Measurements from ENCODE around the gene PDK2.
A peak's percentile ranks its signal among the peaks of the same experiment; 100 is the strongest.

Gene PDK2

DNA sequence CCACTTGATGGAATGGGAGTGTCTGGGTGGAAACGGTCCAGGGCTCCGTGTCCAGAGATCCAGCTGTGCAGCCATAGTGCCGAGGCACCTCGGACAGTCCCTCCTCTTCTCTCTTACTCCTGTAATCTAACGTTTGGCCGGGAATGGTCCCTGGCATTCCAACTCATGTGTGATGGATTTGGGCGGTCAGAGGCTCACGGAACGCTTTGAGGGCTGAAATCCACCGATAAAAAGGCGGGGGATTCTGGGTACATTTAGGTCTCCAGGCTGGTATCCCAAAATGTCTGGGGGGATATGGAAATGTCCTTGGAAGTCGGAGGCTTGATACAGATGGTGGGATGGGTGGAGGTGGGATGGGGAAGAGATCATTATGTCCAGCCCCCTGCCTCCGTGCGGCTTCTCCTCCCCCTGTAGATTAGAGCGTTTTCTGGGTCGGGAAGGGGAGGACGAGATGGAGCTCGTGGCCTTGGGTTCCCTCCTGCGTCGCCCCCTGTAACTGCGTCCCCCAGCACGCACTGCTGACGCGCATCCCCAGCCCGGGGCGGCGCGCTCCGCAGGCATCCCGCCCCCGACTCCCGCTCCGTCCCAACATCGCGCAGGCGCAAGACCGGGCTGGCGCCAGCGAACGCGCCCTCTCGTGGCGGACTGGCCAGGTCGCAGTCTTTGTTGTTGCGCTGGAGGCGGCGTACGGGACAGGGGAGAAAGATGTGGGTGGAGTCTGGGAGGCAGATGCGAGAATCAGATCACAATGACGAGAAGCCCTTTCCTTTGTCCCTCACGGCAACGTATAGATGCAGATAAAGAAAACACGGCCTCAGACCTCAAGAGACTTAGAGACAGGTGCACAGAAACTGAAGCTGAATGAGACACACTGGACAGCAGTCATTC is 66.1 kb downstream of the PDK2 start:
- peak; percentile 91 for DNase-seq (ENCODE audit: low spot score)
- peak; percentile 93 for ATAC-seq (ENCODE audit: low read depth)
- H3K4me1 ChIP-seq (ENCODE audit: insufficient read depth, poor library complexity, severe bottlenecking) = no peaks in the 10 kb centered on the region
- no peaks in the 10 kb centered on the region for H3K27me3 ChIP-seq (ENCODE audit: insufficient read depth, poor library complexity, severe bottlenecking)
- no peaks in the 10 kb centered on the region for H3K9me3 ChIP-seq (ENCODE audit: severe bottlenecking)
- TF ChIP-seq, protein P1, sequence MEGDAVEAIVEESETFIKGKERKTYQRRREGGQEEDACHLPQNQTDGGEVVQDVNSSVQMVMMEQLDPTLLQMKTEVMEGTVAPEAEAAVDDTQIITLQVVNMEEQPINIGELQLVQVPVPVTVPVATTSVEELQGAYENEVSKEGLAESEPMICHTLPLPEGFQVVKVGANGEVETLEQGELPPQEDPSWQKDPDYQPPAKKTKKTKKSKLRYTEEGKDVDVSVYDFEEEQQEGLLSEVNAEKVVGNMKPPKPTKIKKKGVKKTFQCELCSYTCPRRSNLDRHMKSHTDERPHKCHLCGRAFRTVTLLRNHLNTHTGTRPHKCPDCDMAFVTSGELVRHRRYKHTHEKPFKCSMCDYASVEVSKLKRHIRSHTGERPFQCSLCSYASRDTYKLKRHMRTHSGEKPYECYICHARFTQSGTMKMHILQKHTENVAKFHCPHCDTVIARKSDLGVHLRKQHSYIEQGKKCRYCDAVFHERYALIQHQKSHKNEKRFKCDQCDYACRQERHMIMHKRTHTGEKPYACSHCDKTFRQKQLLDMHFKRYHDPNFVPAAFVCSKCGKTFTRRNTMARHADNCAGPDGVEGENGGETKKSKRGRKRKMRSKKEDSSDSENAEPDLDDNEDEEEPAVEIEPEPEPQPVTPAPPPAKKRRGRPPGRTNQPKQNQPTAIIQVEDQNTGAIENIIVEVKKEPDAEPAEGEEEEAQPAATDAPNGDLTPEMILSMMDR (IDR thresholded peaks at IDR 0.05; ENCODE audit: poor library complexity, severe bottlenecking) = peak; percentile 97
- no peak overlapping the region for H3K27ac ChIP-seq (ENCODE audit: poor library complexity, severe bottlenecking)
- H3K36me3 ChIP-seq (ENCODE audit: low read depth) = no peaks in the 10 kb centered on the region
- H3K4me3 ChIP-seq (ENCODE audit: severe bottlenecking) = peak overlapping the region; percentile 35

Measured in RWPE2 (cell line).